Osteoblast (primary cell): ENCODE measurements around the gene CFAP410. TPM values are rescaled to one million over a fixed set of nuclear protein-coding genes. Genes with fewer than 3 reads are reported as not detected.

ENCODE experiments used
- DNase-seq: peaks from one replicate; pipeline ENCODE4 v3.0.0; 2011; ENCODE audit warnings: low spot score, mixed read lengths; ENCODE audit not compliant: insufficient read length; ENCODE audit errors: missing footprints
- H2AFZ ChIP-seq: 2 replicates; pipeline ENCODE4 v1.6.0; 2011; ENCODE audit warnings: mild to moderate bottlenecking, low read length
- H3K27ac ChIP-seq: 2 replicates; pipeline ENCODE4 v1.5.1; 2011; ENCODE audit warnings: mild to moderate bottlenecking, low read depth, low read length, moderate library complexity
- H3K27me3 ChIP-seq: 2 replicates; pipeline ENCODE4 v1.6.0; 2012; ENCODE audit warnings: mild to moderate bottlenecking, control low read depth, inconsistent platforms, low read length, moderate library complexity; ENCODE audit not compliant: insufficient read depth
- H3K36me3 ChIP-seq: 2 replicates; pipeline ENCODE4 v1.5.1; 2011; ENCODE audit warnings: mild to moderate bottlenecking, low read length, control low read depth, moderate library complexity; ENCODE audit not compliant: insufficient read depth
- H3K4me1 ChIP-seq: 2 replicates; pipeline ENCODE4 v1.5.1; 2011; ENCODE audit warnings: mild to moderate bottlenecking, low read length, control low read depth, moderate library complexity; ENCODE audit not compliant: insufficient read depth
- H3K4me2 ChIP-seq: 2 replicates; pipeline ENCODE4 v1.6.0; 2011; ENCODE audit warnings: mild to moderate bottlenecking, low read length; ENCODE audit not compliant: insufficient read depth
- H3K4me3 ChIP-seq: fragments of 200-600 bp; sonication (generic); 3 replicates; pipeline ENCODE4 v1.5.1; 2012; ENCODE audit warnings: mild to moderate bottlenecking, low read length, inconsistent platforms; ENCODE audit not compliant: insufficient read depth
- H3K79me2 ChIP-seq: 2 replicates; pipeline ENCODE4 v1.6.0; 2012; ENCODE audit warnings: mild to moderate bottlenecking, low read length, control low read depth, inconsistent platforms; ENCODE audit not compliant: insufficient read depth
- H3K9me3 ChIP-seq: 2 replicates; pipeline ENCODE4 v1.5.1; 2011; ENCODE audit warnings: low read depth, low read length, control low read depth
- H4K20me1 ChIP-seq: 2 replicates; pipeline ENCODE4 v1.6.0; 2012; ENCODE audit warnings: mild to moderate bottlenecking, low read length, control low read depth; ENCODE audit not compliant: insufficient read depth
- total RNA-seq: library from RNA; depleted of rRNA; stranded (reverse); fragments of >200 nt; gene quantifications from 2 replicates; pipeline ENCODE4 v1.2.3, GENCODE V29; 2012
- TF ChIP-seq, protein P1 (sequence below): IDR thresholded peaks from 2 replicates; pipeline ENCODE4 v1.5.1; 2011; ENCODE audit warnings: mild to moderate bottlenecking, low read depth, low read length, moderate library complexity; ENCODE audit errors: extremely low read depth

The CFAP410 gene
- total RNA-seq, 1 donor, result 14.5 TPM

DNA sequence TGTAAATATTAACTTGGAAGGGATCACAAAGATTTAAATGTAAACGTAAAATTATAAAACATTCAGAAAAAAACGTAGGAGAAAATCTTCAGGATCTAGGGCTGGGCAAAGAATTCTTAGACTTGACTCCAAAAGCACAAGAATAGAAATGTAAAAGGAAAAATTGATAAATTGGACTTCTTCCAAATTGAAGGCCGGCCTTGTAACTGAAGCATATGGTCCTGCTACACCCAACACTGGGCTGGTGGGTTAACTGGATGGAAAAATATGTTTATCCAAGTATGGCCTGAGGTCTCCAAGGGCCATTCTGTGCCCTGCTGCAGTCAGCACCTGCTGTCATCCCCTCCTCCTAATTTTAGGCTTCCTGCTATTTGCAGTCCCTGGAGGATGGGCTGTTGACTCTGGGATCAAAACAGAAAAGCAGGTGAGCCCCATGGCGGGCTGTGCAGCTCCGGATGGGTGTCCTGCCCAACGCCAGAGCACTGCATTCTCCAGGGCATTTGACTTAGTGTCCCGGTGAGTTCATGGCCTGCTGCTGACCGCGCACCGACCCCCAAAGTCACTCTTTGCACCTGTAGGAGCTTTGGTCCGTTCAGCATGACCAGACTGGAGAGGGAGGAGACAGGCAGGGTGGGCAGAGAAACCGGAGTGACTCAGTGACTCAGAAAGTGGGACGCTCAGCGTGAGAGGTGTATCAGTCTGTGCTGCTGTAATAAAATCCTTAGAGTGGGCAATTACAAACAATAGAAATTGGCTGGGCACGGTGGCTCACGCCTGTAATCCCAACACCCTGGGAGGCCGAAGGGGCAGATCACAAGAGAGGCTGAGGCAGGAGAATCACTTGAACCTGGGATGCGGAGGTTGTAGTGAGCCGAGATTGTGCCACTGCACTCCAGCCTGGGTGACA is 59.6 kb downstream of the CFAP410 start:
- no peak overlapping the region for H3K4me3 ChIP-seq
- H3K27ac ChIP-seq, result no peak overlapping the region
- no peaks in the 10 kb centered on the region for H3K27me3 ChIP-seq
- no peak overlapping the region for H2AFZ ChIP-seq
- H3K79me2 ChIP-seq, result no peaks in the 10 kb centered on the region
- no peaks in the 10 kb centered on the region for H3K9me3 ChIP-seq
- TF ChIP-seq, protein P1, sequence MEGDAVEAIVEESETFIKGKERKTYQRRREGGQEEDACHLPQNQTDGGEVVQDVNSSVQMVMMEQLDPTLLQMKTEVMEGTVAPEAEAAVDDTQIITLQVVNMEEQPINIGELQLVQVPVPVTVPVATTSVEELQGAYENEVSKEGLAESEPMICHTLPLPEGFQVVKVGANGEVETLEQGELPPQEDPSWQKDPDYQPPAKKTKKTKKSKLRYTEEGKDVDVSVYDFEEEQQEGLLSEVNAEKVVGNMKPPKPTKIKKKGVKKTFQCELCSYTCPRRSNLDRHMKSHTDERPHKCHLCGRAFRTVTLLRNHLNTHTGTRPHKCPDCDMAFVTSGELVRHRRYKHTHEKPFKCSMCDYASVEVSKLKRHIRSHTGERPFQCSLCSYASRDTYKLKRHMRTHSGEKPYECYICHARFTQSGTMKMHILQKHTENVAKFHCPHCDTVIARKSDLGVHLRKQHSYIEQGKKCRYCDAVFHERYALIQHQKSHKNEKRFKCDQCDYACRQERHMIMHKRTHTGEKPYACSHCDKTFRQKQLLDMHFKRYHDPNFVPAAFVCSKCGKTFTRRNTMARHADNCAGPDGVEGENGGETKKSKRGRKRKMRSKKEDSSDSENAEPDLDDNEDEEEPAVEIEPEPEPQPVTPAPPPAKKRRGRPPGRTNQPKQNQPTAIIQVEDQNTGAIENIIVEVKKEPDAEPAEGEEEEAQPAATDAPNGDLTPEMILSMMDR, result no peak
- no peaks in the 10 kb centered on the region for H4K20me1 ChIP-seq
- H3K4me1 ChIP-seq, result no peaks in the 10 kb centered on the region
- H3K4me2 ChIP-seq, result no peak overlapping the region
- DNase-seq, result no peak
- no peaks in the 10 kb centered on the region for H3K36me3 ChIP-seq

Other genes starting within 250 kb of the CFAP410 start
- 2.2 and 2.7 TPM in 2 replicates for gene PWP2, start 232.0 kb downstream of the CFAP410 start, total RNA-seq
- 8.8 and 16.3 TPM in 2 replicates for gene GATD3, start 205.7 kb downstream of the CFAP410 start, total RNA-seq
- gene ICOSLG, start 98.4 kb downstream of the CFAP410 start, total RNA-seq, result 0.29 TPM in 1 of 2 replicates, not detected in the other
- gene DNMT3L, start 77.5 kb downstream of the CFAP410 start, total RNA-seq, result not detected in 2 replicates
- not detected in 2 replicates for gene AIRE, start 53.5 kb downstream of the CFAP410 start, total RNA-seq
- gene PFKL, start 39.3 kb downstream of the CFAP410 start, total RNA-seq, result 93.1 and 114 TPM in 2 replicates
- gene TRPM2, start 14.2 kb upstream of the CFAP410 start, total RNA-seq, result under 0.01 and 0.36 TPM in 2 replicates
- 0.72 and 0.88 TPM in 2 replicates for gene LRRC3, start 116.1 kb upstream of the CFAP410 start, total RNA-seq
- gene KRTAP10-1, start 200.8 kb upstream of the CFAP410 start, total RNA-seq, result not detected in 2 replicates
- not detected in 2 replicates for gene KRTAP10-2, start 212.1 kb upstream of the CFAP410 start, total RNA-seq
- not detected in 2 replicates for gene KRTAP10-3, start 219.4 kb upstream of the CFAP410 start, total RNA-seq
- gene KRTAP10-4, start 234.3 kb upstream of the CFAP410 start, total RNA-seq, result not detected in 2 replicates
- not detected in 2 replicates for gene KRTAP10-5, start 241.2 kb upstream of the CFAP410 start, total RNA-seq